H1 (cell line): Measurements from ENCODE around the gene REL. TPM values are rescaled to one million over a fixed set of nuclear protein-coding genes. Genes with fewer than 3 reads are reported as not detected.

ENCODE experiments used
- CTCF ChIA-PET: fragments of 300-600 bp; sonication (Branson Sonifier 250); formaldehyde crosslinking; loops from one replicate; lab custom pipeline; 2021; ENCODE audit not compliant: partially characterized antibody; lab: Charles Lee
- POLR2A ChIA-PET: fragments of 300-600 bp; sonication (Branson Sonifier 250); formaldehyde crosslinking; loops from one replicate; lab custom pipeline; 2021; ENCODE audit warnings: inconsistent platforms; ENCODE audit not compliant: partially characterized antibody; lab: Charles Lee
- DNase-seq, 2 experiments: peaks; one replicate each; pipeline versions ENCODE4 v3.0.0 to v3.0.0-alpha.2; 2010 to 2022; ENCODE audit warnings: low spot score in 2 of 2, low read depth in 1 of 2, mixed read lengths in 1 of 2
- FAIRE-seq: peaks from 2 replicates; lab custom pipeline; 2011; peaks lifted over from hg19 to GRCh38; lab: Jason Lieb, UNC
- H2AFZ ChIP-seq: 2 replicates; pipeline ENCODE4 v1.8.1; 2012; ENCODE audit warnings: low read length, inconsistent platforms
- H2AK5ac ChIP-seq: 2 replicates; pipeline ENCODE4 v1.6.1; 2013; ENCODE audit warnings: low read depth, low read length
- H2BK120ac ChIP-seq: replicated peaks from 2 replicates; pipeline ENCODE3; 2013; ENCODE audit warnings: low read depth, low read length, inconsistent platforms
- H2BK12ac ChIP-seq: 2 replicates; pipeline ENCODE4 v1.6.1; 2013; ENCODE audit warnings: low read depth, low read length
- H2BK15ac ChIP-seq: 2 replicates; pipeline ENCODE4 v1.6.1; 2013; ENCODE audit warnings: low read length
- H2BK20ac ChIP-seq: 2 replicates; pipeline ENCODE4 v1.6.1; 2013; ENCODE audit warnings: low read length
- H2BK5ac ChIP-seq: 2 replicates; pipeline ENCODE4 v1.6.1; 2013; ENCODE audit warnings: low read depth, low read length
- H3K14ac ChIP-seq: 2 replicates; pipeline ENCODE4 v1.6.1; 2013; ENCODE audit warnings: inconsistent platforms; ENCODE audit not compliant: insufficient read length
- H3K18ac ChIP-seq: 2 replicates; pipeline ENCODE4 v1.6.1; 2013; ENCODE audit warnings: low read length; ENCODE audit errors: extremely low read depth
- H3K23ac ChIP-seq: 2 replicates; pipeline ENCODE4 v1.6.1; 2013; ENCODE audit warnings: inconsistent platforms; ENCODE audit not compliant: insufficient read length
- H3K23me2 ChIP-seq: 2 replicates; pipeline ENCODE4 v1.6.1; 2013; ENCODE audit warnings: low read depth, low read length
- H3K27ac ChIP-seq: 2 replicates; pipeline ENCODE4 v1.6.1; 2011; ENCODE audit warnings: low read depth, low read length, inconsistent platforms
- H3K27me3 ChIP-seq, 4 experiments: replicated peaks in 1 of 4; 1 replicate in 1 of 4; 2 replicates in 3 of 4; pipeline versions ENCODE4 v1.6.1 to v1.8.1; 2011 to 2013; ENCODE audit warnings: low read length in 3 of 4, mild to moderate bottlenecking in 3 of 4, inconsistent platforms in 2 of 4, mixed read lengths in 2 of 4, moderate library complexity in 1 of 4; ENCODE audit not compliant: control insufficient read depth in 3 of 4, insufficient read depth in 3 of 4; ENCODE audit errors: extremely low read depth in 1 of 4
- H3K36me3 ChIP-seq, 4 experiments: 2 replicates each; pipeline versions ENCODE4 v1.6.1 to v1.8.1; 2011 to 2013; ENCODE audit warnings: mild to moderate bottlenecking in 4 of 4, low read length in 3 of 4, moderate library complexity in 2 of 4, control low read depth in 1 of 4, inconsistent platforms in 1 of 4; ENCODE audit not compliant: insufficient read depth in 4 of 4, control insufficient read depth in 2 of 4
- H3K4ac ChIP-seq: replicated peaks from 2 replicates; pipeline ENCODE3; 2013; ENCODE audit warnings: low read length, low read depth, mixed read lengths, inconsistent platforms; ENCODE audit not compliant: insufficient read length
- H3K4me1 ChIP-seq, 4 experiments: replicated peaks in 1 of 4; 1 replicate in 1 of 4; 2 replicates in 3 of 4; pipeline versions ENCODE4 v1.6.1 to v1.8.1; 2011 to 2013; ENCODE audit warnings: low read length in 3 of 4, inconsistent platforms in 2 of 4, mixed read lengths in 1 of 4; ENCODE audit not compliant: insufficient read depth in 4 of 4, control insufficient read depth in 3 of 4
- H3K4me2 ChIP-seq, 2 experiments: 2 replicates each; pipeline versions ENCODE4 v1.6.1 to v1.8.1; 2011 to 2013; ENCODE audit warnings: low read depth in 2 of 2, low read length in 2 of 2, control low read depth in 1 of 2, inconsistent platforms in 1 of 2, mild to moderate bottlenecking in 1 of 2; ENCODE audit not compliant: insufficient read depth in 1 of 2
- H3K4me3 ChIP-seq, 4 experiments: fragments of 200-600, 300-600 bp in 1 of 4; sonication (generic), shearing (Covaris generic), sonication (Bioruptor Twin) in 1 of 4; 2 replicates each; pipeline versions ENCODE4 v1.5.1 to v1.8.1; 2011 to 2016; ENCODE audit warnings: low read length in 4 of 4, low read depth in 3 of 4, control low read depth in 2 of 4, inconsistent platforms in 2 of 4, mild to moderate bottlenecking in 2 of 4, mixed read lengths in 1 of 4, moderate library complexity in 1 of 4; ENCODE audit not compliant: insufficient read depth in 2 of 4; ENCODE audit errors: extremely low read depth in 1 of 4
- H3K56ac ChIP-seq: replicated peaks from 2 replicates; pipeline ENCODE3; 2013; ENCODE audit warnings: low read depth, mild to moderate bottlenecking, mixed read lengths, low read length, inconsistent platforms; ENCODE audit not compliant: insufficient read length
- H3K79me1 ChIP-seq: 2 replicates; pipeline ENCODE4 v1.6.1; 2013; ENCODE audit warnings: low read depth, low read length, control low read depth
- H3K79me2 ChIP-seq, 2 experiments: 2 replicates each; pipeline versions ENCODE4 v1.6.1 to v1.8.1; 2012 to 2013; ENCODE audit warnings: low read length in 2 of 2, mild to moderate bottlenecking in 2 of 2, inconsistent platforms in 1 of 2; ENCODE audit not compliant: insufficient read depth in 2 of 2, control insufficient read depth in 1 of 2
- H3K9ac ChIP-seq, 4 experiments: replicated peaks in 1 of 4; 1 replicate in 1 of 4; 2 replicates in 3 of 4; pipeline versions ENCODE4 v1.6.1 to v1.8.1; 2011 to 2013; ENCODE audit warnings: low read depth in 3 of 4, low read length in 3 of 4, control low read depth in 2 of 4, mild to moderate bottlenecking in 2 of 4, moderate library complexity in 2 of 4, inconsistent platforms in 1 of 4; ENCODE audit errors: extremely low read depth in 1 of 4
- H3K9me3 ChIP-seq, 2 experiments: 2 replicates each; pipeline versions ENCODE4 v1.6.1 to v1.8.1; 2012 to 2013; ENCODE audit warnings: mild to moderate bottlenecking in 2 of 2, moderate library complexity in 2 of 2, control low read depth in 1 of 2, inconsistent platforms in 1 of 2, low read depth in 1 of 2, low read length in 1 of 2, mixed read lengths in 1 of 2; ENCODE audit not compliant: insufficient read depth in 2 of 2
- H4K20me1 ChIP-seq, 2 experiments: replicated peaks in 1 of 2; 2 replicates each; pipeline versions ENCODE3 to v1.8.1; 2011 to 2013; ENCODE audit warnings: inconsistent platforms in 2 of 2, low read length in 2 of 2, mild to moderate bottlenecking in 1 of 2; ENCODE audit not compliant: insufficient read depth in 2 of 2, control insufficient read depth in 1 of 2
- H4K5ac ChIP-seq: 2 replicates; pipeline ENCODE4 v1.6.1; 2013; ENCODE audit warnings: low read length, low read depth, mixed read lengths, inconsistent platforms; ENCODE audit not compliant: insufficient read length
- H4K8ac ChIP-seq: 2 replicates; pipeline ENCODE4 v1.8.0; 2013; ENCODE audit warnings: mild to moderate bottlenecking, moderate library complexity, low read length, inconsistent platforms; ENCODE audit not compliant: insufficient read depth; ENCODE audit errors: extremely low read depth
- H4K91ac ChIP-seq: replicated peaks from 2 replicates; pipeline ENCODE3; 2013; ENCODE audit warnings: low read length, mixed read lengths, inconsistent platforms; ENCODE audit not compliant: insufficient read length
- E2F6 ChIP-seq: IDR thresholded peaks from 2 replicates; pipeline ENCODE4 v1.6.1; 2012; ENCODE audit warnings: inconsistent platforms
- EP300 ChIP-seq, 2 experiments: IDR thresholded peaks; 1 replicate in 1 of 2; 2 replicates in 1 of 2; pipeline ENCODE4 v1.6.1; 2011 to 2012; ENCODE audit warnings: low read depth in 2 of 2, low read length in 2 of 2, mild to moderate bottlenecking in 2 of 2, borderline replicate concordance in 1 of 2, inconsistent platforms in 1 of 2, moderate library complexity in 1 of 2
- EZH2 ChIP-seq: fragments of 200-600 bp; sonication (generic); IDR thresholded peaks from 2 replicates; pipeline ENCODE4 v1.7.1; 2012; ENCODE audit warnings: low read depth, mild to moderate bottlenecking, moderate library complexity, low read length, inconsistent platforms; ENCODE audit not compliant: severe bottlenecking
- FOSL1 ChIP-seq: IDR thresholded peaks from 2 replicates; pipeline ENCODE4 v1.6.1; 2011; ENCODE audit warnings: mild to moderate bottlenecking, low read depth, low read length, moderate library complexity; ENCODE audit not compliant: insufficient read depth
- HDAC2 ChIP-seq, 2 experiments: fragments of 300-600 bp in 1 of 2; sonication (generic) in 1 of 2; IDR thresholded peaks; 2 replicates each; pipeline ENCODE4 v1.6.1; 2011 to 2012; ENCODE audit warnings: low read depth in 2 of 2, low read length in 2 of 2, mild to moderate bottlenecking in 2 of 2, moderate library complexity in 2 of 2, borderline replicate concordance in 1 of 2, inconsistent platforms in 1 of 2
- JUND ChIP-seq: IDR thresholded peaks from 2 replicates; pipeline ENCODE4 v1.6.1; 2011; ENCODE audit warnings: mild to moderate bottlenecking, improper control_type of control experiment, low read length
- KDM1A ChIP-seq: fragments of 200-600, 300-600 bp; sonication (generic); IDR thresholded peaks from 2 replicates; pipeline ENCODE4 v1.7.1; 2016; ENCODE audit warnings: mild to moderate bottlenecking, low read length, borderline replicate concordance
- POLR2AphosphoS5 ChIP-seq: IDR thresholded peaks from 2 replicates; pipeline ENCODE4 v1.6.1; 2011; ENCODE audit warnings: low read depth, low read length
- WGBS, 2 experiments: shearing (Covaris generic) in 1 of 2; methylation state at CpG; one replicate each; pipeline versions ENCODE4 v1.1.6 to v1.1.7; 2013 to 2015; ENCODE audit warnings: low lambda C conversion rate in 2 of 2, mixed read lengths in 2 of 2, inconsistent platforms in 1 of 2, low coverage in 1 of 2, missing lambda C conversion rate in 1 of 2; ENCODE audit not compliant: insufficient replicate concordance in 2 of 2, insufficient coverage in 1 of 2, insufficient read length in 1 of 2; ENCODE audit errors: extremely low coverage in 1 of 2, missing lambda C conversion rate in 1 of 2; 5-methylcytosine and 5-hydroxymethylcytosine counted together
- polyA plus RNA-seq, 7 experiments: library from polyadenylated mRNA; depleted of rRNA in 3 of 7; stranded (reverse) in 5 of 7; unstranded in 2 of 7; fragments of >200 nt in 5 of 7; fragments of 200-250 nt in 2 of 7; gene quantifications; 1 replicate in 5 of 7; 2 replicates in 1 of 7; 4 replicates in 1 of 7; pipeline versions ENCODE4 v1.2.1 to v1.2.3, GENCODE V29; 2011 to 2013; ENCODE audit warnings: missing spikeins in 2 of 7, mixed read lengths in 2 of 7
- total RNA-seq: library from RNA; stranded (reverse); fragmentation: NEBNext Ultra II Directional; extraction: Animal tissue kit (Norgen Biotek cat#: 25700); gene quantifications from 2 replicates; pipeline ENCODE4 v1.2.1, GENCODE V29; 2021

The REL gene
- total and polyA plus RNA-seq, 2 of the 8 experiments (the other 6 are each of a cell fraction or from before 2014, with no cell fraction given) = 1.5 to 7.5 TPM

- Histone ChIP-seq H2BK15ac (no peak overlapping the region), H3K4me3 (no peak overlapping the region), H3K27ac (no peak overlapping the region), H2BK20ac (no peak overlapping the region), H3K23me2 (no peaks in the 10 kb centered on the region; the same call in 1 of the 2 replicates), H4K8ac (no peak overlapping the region), H3K4me1 (no peaks in the 10 kb centered on the region), H3K79me1 (no peaks in the 10 kb centered on the region), H4K20me1 (no peaks in the 10 kb centered on the region), H3K9me3 (no peaks in the 10 kb centered on the region), H4K91ac (no peak overlapping the region), H3K18ac (no peak overlapping the region), H3K14ac (no peak overlapping the region), H2AFZ (no peak overlapping the region), H2BK12ac (no peak overlapping the region), H2AK5ac (no peak overlapping the region), H2BK120ac (no peak overlapping the region), H3K36me3 (no peaks in the 10 kb centered on the region), H3K4me2 (no peak overlapping the region), H3K27me3 (no peaks in the 10 kb centered on the region), H3K23ac (no peak overlapping the region), H3K4ac (no peak overlapping the region), H3K56ac (no peak overlapping the region), H4K5ac (no peak overlapping the region), H3K79me2 (no peaks in the 10 kb centered on the region), H3K9ac (no peak overlapping the region), H2BK5ac (no peak overlapping the region)
- DNase-seq (no peak), FAIRE-seq (no peak)
- no peak for TF ChIP-seq EP300 (IDR thresholded peaks at IDR 0.05; ENCODE audit: borderline replicate concordance in 1 of 2, low read depth in 2 of 2, low read length in 2 of 2)
- TF ChIP-seq HDAC2 (IDR thresholded peaks at IDR 0.05; ENCODE audit: borderline replicate concordance in 1 of 2, low read depth in 2 of 2, low read length in 2 of 2) = no peak
- TF ChIP-seq JUND = no peak
- TF ChIP-seq EZH2 = no peak
- no peak for TF ChIP-seq FOSL1
- TF ChIP-seq KDM1A = no peak
- no peak for TF ChIP-seq POLR2AphosphoS5
- TF ChIP-seq E2F6 = no peak
- 90% methylated on average over 2 of the region's 2 CpGs; no CpG with 5 or more reads in 1 of the 2 experiments for WGBS, 2 experiments
- ChIA-PET CTCF (no interaction called here), POLR2A (no interaction called here)
These were observed 52.9 kb downstream of the REL start for GRCh38 chr2:60934165-60934722.
